IMR-90 (cell line): ENCODE data around the gene ANKRD11.

ENCODE experiments used
- CEBPB ChIP-seq: IDR thresholded peaks from 2 replicates; pipeline ENCODE4 v1.6.1; 2012; ENCODE audit warnings: low read depth, low read length, improper control_type of control experiment
- CTCF ChIP-seq: conservative IDR thresholded peaks from 2 replicates; pipeline ENCODE4 v1.5.1; 2012; ENCODE audit warnings: mild to moderate bottlenecking, low read depth, low read length, improper control_type of control experiment
- MAFK ChIP-seq: IDR thresholded peaks from 2 replicates; pipeline ENCODE4 v1.6.1; 2012; ENCODE audit warnings: low read depth, low read length, improper control_type of control experiment
- POLR2A ChIP-seq: IDR thresholded peaks from 2 replicates; pipeline ENCODE4 v1.6.1; 2012; ENCODE audit warnings: mild to moderate bottlenecking, low read depth, low read length
- RAD21 ChIP-seq: IDR thresholded peaks from 2 replicates; pipeline ENCODE4 v1.6.1; 2012; ENCODE audit warnings: low read length, improper control_type of control experiment
- RCOR1 ChIP-seq: IDR thresholded peaks from 2 replicates; pipeline ENCODE4 v1.6.1; 2012; ENCODE audit warnings: mild to moderate bottlenecking, low read length, improper control_type of control experiment; ENCODE audit not compliant: insufficient replicate concordance
- RFX5 ChIP-seq: IDR thresholded peaks from 2 replicates; pipeline ENCODE4 v1.8.0; 2012; ENCODE audit warnings: low read depth, mild to moderate bottlenecking, low read length, moderate library complexity
- USF2 ChIP-seq: fragments of 150-350 bp; IDR thresholded peaks from 2 replicates; pipeline ENCODE4 v1.6.1; 2017; ENCODE audit warnings: mild to moderate bottlenecking, antibody characterized with exemption, low read length, low read depth

GRCh38 chr16:89369266-89369895, 121.0 kb downstream of the ANKRD11 start:
- no peak for TF ChIP-seq MAFK
- no peak for TF ChIP-seq CTCF
- no peak for TF ChIP-seq POLR2A
- TF ChIP-seq RFX5, result no peak
- no peak for TF ChIP-seq RAD21
- TF ChIP-seq CEBPB, result no peak
- TF ChIP-seq RCOR1, result no peak
- no peak for TF ChIP-seq USF2
